Measurements from ENCODE around the gene ASCC2.

Gene ASCC2

DNA sequence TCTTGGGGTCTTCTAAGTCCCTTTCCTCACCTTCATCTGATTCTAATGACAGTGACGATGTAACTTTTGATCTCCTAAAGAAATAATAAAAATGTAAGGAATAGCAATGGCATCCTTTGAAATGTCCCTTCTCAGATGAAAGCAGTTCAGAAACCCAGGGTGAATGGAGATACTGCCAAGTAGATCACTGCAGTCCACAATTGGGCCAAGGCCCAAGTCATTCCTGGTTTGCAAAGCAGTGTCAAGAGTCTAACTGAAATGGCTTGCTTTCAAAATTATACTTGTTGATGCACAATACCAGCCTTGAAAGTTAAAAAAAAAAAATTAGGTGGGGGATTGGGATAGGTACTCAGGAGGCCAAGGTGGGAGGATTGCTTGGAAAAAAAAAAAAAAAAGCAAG, 20.4 kb downstream of the ASCC2 start:
- no peak for DNase-seq

DNA sequence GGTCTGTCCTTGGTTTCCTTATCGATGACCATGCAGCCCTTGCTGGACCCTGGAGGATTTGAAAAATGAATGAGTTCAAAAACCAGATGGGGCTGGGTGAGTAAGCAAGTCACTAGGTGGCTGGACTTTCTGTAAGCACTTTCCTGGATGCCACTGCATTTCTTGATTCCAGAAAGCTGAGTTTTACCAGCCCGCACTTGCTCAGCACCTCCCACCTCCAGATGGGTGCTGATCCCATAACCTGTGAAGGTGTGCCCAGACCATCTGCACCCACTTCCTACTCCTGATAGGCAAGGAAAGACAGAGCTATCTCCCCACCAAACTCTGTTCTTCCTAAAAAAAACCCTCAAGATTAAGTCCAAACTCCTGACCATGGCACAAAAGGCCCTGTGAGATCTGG, 21.1 kb downstream of the ASCC2 start:
- DNase-seq = no peak

DNA sequence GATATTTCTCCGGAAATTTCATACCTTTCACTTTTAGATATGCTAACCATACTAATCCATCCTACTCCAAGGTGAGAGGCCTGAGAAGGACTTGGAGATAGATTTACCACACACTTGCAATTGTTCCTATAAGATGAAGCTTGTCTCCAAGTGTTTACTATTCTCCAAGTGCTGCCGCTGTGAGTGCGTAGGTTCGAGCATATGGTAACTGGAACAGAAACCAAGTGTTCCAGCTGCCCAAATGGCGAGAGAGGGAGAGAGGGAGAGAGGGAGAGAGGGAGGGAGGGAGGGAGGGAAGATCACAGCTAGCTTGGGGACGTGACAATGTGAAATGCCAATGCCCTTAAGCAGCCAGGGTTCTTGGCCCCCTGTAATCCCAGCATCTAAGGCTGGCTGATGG, 21.5 kb downstream of the ASCC2 start:
- no peak for DNase-seq

DNA sequence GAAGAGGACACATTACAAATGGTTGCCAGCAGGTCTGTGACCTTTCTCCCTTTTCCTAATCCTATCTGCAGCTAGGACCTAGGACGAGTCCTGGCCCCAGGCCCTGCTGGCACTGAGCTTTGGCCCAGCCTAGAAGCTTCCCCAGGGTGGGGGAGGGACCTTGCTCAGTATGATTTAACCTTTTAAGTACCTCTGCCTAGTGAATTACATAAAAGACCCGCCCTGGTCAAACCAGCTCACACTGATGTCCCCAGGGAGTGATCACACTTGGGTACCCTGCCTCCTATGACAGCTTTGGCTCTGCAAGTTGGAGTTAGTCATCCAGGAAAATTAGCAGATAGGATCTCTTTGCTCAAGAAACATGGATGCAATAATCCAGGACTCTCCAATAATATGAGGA, 21.9 kb downstream of the ASCC2 start:
- DNase-seq = no peak

DNA sequence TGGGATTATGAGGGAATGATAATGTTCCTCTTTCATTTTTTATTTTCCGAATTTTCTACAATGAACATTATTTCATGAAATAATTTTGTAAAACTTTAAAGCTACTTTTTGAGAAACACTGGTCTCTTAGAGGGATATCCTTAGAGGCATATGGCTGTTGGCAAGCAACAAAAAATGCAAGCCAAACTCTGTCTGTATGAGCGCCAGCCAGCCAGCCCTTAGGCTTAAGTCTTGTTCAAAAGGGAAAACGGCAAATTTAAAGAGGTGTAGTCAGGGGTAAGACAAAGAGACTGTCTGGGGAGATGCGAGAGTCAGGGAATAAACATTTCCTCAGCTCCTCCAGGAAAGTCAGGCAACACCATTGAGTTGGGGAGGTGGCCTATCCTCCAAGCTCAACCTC, 22.5 kb downstream of the ASCC2 start:
- DNase-seq = no peak

DNA sequence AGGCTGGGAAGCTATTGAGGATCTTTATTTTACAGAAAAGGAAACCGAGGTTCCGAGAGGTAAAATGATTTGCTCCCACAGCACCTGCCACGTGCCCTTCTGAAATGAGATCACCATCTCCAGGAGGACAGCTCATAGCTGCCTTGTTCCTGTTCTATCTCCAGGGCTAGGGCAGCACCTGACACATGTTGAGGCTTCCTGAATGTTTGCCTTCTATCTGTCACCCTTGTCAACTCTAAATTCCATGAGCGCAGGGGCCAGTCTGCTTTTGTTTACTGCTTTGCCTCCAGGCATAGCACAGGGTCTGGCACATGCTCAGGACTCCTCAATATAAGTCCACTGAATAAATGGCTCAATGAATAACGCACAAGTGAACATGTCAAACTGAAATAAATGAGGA, 24.1 kb downstream of the ASCC2 start:
- DNase-seq = no peak

DNA sequence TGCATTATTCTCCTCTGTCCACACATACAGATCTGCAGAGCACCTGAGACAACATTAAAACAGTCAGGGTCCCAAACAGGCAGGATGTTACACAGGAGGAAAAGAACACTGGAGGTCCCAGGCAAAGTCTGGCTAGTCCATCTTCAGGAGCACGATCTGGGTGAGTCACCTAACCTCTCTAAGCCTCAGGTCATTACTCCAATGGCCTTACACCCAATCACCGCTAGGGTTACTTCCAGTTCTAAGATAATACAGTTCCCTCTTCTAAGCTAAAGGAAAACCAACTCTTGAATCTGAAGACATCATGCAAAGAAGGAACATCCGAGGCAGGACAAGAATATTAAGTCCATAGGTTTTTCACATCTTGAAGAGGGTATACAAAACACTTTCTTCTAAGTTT, 24.5 kb downstream of the ASCC2 start:
- DNase-seq = no peak

DNA sequence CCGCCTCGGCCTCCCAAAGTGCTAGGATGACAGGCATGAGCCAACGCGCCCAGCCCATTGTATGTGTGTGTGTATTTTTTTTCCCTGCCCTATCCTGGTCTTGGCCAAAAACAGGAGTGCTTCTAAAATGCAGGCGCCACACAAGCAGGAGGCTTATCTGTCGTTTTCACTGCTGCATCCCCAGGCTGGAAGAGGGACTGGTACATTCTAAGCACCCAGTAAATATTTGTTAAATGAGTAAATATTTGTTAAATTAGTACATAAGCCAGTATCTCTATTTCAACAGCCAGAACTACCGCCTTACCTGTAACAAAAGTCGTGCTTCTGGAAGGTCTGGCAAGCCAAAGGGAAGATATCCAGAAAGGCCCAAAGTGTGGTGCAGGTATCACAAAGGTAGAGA, 24.9 kb downstream of the ASCC2 start:
- no peak for DNase-seq

DNA sequence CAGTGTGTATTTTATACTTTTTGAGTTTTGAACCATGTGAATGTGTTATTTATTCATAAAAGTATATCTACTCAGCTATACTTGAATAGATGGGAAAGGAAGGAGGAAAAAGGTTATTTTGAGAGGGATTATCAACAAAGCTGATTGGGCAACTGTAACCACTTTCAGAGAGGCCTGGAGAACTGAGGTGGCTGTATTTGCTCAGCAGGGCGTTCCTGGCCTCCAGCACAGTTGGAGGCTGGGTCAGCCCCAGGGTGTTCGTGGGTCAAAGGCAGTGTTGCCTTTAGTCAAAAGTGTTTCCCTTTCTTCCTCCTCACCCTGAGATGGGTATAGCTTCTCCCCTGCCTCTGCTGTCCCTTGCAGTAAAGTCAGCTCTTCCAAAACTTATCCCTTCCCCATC, 26.7 kb downstream of the ASCC2 start:
- DNase-seq = no peak

DNA sequence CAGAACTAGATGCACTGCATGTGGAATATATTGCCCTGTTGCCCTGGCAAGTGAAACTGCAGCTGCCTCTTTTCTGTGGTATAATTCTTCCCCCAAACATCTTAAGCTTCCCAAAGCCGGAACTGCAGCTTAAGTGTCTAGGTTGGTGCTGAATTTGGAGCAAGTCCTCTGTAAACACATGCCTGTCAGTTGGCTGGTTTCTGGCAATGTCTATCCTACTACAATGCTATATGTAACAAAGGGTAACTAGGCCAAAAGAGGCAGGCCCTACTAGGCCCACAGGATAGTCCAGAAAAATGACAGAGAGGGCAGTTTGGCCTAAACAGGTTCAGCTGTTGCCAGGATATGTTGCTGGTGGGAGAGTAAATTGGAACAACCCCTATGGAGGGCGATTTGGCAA, 27.9 kb downstream of the ASCC2 start:
- DNase-seq = no peak

DNA sequence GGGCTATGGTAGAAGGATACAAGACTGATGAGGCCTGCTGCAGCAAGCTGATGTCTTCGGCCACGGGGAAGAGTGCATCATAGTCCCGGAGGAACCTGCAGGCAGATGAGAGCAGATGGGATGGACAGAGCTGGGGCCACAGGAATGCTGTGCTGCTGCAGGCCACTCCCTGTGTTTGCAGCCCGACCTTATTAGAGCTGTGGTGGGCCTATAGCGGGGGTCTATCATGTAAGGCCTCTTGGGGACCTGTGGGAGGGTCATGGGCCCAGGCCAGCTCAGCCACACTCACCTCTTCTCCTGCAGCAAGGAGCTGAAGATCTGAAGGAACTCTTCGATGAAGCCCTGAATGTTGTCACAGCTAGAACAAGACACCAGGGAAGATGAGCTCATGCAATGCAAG, 31.9 kb downstream of the ASCC2 start:
- no peak for DNase-seq

DNA sequence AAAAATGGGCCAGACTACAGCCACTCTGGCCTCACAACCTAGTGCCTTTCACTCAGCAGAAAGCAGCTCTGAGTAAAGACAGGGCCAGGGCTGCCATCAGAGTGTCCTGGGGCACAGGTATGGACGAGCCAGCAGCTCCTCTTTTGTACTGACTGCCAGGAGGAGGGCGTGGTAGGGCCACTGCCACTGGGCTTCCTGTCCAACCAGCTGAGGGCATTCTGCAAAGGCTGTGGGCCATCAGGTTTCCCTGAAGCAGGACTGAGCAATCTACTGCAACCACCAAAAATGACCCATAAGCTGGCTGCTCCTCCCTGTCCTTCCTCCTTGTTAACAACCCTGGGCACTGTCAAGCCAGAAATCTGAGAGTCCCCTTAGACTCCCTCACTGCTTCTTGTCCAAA, 33.1 kb downstream of the ASCC2 start:
- DNase-seq = no peak

DNA sequence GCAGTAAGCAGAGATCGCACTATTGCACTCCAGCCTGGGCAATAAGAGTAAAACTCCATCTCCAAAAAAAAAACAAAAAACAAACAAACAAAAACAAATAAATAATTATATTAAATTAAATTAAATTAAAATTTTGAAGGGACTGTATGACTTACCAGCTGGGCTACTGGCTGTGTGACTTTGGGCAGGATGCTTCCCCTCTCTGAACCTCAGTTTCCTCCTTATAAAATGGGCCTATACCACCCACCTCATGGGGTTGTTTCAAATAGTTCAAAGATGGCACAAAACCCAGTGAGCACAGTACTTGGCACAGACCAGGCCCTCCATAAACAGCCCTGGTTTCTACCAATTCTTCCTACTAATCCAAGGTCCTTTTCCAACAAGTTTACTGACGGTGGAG, 34.9 kb downstream of the ASCC2 start:
- DNase-seq = no peak

DNA sequence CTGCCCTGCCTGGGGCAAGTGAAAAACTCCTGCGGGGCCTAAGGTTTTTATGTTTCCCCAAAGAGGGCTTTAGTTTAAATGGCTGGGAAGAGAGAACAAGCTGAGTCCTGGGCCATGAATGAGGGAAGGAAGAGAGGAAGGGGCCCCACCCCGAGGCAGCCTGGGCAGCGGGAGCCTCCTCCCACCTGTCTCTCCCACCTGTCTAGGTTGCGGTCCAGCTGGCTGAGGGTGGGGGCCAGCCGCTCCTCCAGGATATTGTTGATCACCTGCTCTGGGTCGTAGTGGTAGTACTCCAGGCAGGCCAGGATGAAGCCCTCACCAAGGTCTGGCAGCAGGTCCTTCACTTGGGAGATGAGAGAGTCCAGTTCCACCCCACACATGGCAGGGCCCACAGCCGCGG, 36.3 kb downstream of the ASCC2 start:
- DNase-seq = no peak

DNA sequence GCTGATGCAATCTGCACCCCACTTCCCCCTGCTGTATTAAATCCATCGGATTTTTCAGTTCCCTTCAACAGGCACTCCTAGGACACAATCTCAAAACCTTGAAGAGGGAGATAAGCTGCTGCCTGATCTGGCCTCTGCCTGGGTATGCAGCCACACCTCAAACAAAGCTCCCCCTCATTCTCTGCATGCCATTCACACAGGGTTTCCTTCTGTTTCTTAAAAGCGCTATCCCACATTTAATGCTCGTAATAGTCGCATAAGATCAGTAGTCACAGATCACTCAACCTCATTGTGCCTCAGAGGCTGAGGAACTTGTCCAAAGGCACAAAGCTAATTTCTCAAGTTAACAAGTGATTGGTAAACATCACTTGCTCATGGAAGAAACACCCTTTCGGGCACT, 36.9 kb downstream of the ASCC2 start:
- no peak for DNase-seq

DNA sequence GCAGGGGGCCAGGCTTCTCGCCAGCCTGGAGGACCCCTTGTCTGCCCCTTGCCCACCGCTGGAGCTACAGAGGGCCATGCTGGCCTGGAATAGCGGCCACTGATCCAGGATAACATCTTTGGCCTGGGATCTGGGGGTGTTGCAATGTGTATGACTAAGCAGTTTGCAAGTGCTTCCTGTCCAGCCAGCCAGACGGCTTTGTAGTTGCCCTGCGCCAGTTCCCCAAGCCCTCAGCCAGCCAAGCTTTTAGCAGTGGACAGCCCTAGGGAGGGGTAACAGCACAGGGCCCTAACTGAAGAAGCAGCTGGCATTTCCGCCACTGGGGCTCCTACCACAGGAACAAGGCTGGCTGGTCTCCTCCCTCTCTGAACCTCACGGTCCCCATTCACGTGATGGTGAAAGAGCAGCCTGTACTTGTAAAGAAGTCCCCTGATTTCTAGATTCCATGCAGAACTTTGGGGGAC, 38.8 kb downstream of the ASCC2 start:
- DNase-seq = peak; percentile 52

DNA sequence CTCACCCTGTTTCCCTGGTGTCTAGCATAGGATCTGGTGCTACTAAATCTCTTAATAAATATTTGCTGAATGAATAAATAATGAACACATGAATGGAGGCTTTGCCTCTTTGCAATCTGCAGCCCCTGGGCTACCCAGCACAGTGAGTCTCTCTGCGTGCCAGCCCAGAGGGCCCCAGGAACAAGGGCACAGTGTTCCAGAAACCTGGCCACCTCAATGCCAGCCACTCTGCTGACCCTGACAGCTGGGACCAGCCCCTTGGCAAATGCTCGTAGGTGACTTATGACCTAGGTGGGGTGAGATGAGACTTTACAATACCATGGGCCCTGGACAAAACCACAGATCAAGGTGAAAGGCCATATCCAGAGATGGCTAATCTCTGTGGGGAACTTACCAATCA, 39.3 kb downstream of the ASCC2 start:
- DNase-seq = no peak

DNA sequence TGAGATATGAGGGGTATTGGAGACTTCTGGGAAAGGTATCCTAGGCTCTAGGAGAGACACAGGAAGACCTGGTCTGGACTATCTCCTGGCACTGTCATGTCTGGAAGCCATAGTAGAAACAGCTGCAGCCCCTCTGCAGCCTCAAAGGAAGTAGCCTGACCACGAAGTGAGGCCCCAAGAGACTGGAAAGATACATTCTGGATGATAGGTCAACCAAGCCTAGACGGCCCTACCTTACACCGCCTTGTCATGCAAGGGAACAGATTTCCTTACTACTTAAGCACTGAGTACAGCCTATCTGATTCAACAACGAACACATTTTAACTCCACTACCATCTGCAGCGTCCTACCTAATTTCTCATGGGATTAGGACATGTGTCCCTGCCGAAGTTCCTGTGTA, 39.8 kb downstream of the ASCC2 start:
- DNase-seq = no peak

DNA sequence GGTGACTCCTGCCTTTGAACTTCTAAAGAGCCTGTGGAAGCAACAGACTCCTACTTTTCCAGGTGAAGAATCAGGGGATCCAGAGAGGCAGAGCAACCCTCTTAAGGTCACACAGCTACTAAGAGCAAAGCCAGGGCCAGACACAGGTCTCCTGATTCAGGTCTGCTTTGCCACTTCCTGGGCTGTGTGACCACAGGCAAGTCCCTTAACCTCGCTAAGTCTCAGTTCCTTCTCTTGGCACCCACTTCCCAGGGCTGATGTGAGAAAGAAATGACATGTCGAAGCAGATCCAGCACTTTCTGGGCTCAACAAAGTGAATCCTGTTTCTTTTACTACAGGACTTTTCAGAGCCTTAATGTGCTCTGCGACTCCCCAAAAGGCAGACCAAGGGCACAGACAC, 40.7 kb downstream of the ASCC2 start:
- no peak for DNase-seq

DNA sequence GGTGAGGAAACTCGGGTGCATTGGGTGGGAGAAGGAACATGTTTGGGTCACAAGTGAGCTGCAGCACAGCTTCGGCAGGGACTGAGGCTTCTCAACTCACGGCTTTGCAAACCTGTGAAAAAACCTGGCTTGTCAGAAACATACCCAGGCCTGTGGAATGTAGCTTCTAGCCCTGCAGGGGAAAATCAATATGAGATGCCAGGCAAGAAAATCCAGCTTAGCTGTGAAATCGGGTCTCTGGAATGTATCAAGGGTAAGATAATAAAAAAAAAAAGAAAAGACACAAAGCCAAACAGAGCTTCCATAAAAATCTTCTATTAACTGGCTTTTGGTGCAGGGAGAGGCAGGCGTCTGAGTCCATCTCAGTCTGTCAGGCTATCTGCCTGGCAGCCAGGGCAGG, 42.4 kb downstream of the ASCC2 start:
- DNase-seq = no peak

DNA sequence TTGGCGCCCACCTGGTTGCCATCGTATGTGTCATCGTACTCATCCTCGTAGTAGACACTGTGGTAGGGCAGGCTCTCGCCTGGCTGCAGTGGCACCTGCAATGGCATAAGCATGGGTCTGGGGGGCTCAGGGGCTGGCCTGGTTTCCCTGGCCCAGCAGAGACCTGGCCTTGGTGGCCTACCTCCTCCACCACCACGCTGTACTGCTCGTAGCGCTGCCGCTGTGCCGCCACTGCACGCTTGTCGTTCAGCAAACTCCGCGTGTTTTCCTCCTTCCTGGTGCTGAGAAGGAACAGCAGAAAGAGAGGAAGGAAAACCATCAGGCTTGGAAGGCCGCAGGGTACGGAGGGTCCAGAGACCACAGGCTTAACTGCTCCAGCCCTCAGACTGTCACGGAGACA, 44.7 kb downstream of the ASCC2 start:
- no peak for DNase-seq

DNA sequence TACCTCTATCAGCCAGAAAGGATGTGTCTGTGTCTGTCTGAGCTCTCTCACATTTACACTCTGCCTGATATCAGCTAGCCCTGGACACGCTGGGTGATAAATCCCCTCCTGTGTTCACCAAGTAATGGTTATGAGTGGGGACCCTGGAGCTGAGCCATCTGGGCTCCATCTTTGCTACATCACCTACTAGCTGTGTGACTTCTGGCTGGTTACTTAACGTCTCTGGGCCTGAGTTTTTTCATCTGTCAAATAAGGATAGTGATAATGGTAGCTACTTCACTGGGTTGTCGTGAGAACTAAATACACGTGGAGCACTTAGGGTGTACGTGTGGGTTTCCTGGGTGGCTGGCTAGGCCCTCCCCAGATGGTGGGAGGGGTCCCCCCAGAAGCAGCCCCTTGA, 48.0 kb downstream of the ASCC2 start:
- DNase-seq = no peak

DNA sequence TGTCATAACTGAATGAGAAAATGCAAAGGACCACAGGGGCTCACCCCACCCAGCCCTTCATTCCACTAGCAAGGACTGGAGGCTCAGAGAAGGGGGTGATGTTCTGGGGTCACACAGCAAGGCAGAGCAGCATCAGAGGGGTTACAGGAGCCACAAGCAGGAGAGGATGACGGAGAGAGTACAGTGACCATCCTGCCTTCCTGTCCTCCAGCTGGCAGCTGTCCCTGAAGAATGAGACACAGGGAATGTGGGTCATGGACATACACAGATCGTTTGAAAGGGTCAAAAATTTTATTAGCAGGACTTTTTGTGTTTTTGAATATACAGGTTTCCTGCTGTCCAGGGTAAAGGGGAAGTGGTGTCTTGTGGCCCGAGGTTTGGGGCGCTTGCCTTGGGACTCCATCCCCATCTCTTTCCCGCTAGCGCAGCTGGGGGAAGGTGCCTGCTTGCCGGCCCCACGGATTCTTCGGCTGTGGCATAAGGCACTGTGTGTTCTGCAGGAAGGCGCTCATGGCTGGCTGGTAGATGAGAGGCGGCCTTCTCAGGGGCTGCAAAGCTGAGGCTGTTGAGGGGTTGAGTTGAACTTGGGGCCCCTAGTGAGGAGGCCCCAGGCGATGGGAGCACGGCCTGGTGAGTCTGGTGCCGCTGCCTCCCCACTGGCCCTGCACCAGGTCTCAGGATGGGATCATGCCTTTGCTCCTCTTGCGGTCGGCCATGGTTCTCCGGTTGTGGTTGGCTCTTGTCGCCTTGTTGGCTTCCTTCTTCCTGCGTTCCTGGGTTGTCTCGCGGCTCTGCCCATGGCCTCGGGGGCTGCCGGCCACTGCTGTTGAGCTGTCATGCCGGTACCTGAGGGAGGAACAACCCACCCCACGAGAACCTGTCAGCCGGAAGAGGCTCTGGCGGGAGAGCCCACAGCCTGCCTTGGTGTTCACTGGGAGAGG, 49.5 kb downstream of the ASCC2 start:
- no peak for DNase-seq

DNA sequence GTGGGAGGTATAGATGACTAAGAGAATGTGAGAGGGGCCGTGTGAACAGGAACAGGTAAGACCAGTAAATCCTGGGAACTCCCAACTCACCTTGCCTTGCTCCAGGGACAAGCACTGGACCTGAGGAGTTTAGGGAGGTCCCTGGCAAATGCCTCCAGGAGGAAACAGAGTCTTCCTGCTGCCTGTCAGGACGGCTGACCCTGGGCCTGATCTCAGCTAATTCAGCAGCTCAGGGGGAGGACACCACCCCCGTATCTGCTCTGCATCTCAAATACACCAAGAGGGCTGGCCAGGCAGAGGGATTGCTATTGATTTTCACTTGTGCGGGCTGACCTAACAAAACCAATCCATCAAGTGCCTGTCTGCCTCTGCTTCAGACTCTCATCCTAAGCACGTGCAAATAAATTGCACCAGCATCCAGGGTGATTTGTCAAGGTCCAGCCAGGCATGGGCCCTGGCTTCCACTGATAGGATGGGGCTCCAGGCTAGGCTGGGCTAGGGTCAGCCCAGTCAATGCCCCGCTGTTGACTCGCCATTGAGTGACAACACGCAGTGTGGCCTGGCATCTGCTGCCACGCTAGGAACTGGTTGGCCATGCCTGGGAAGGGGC, 50.6 kb downstream of the ASCC2 start:
- DNase-seq = no peak
